ENCODE measurements around the gene SPAG9.

Gene SPAG9

DNA sequence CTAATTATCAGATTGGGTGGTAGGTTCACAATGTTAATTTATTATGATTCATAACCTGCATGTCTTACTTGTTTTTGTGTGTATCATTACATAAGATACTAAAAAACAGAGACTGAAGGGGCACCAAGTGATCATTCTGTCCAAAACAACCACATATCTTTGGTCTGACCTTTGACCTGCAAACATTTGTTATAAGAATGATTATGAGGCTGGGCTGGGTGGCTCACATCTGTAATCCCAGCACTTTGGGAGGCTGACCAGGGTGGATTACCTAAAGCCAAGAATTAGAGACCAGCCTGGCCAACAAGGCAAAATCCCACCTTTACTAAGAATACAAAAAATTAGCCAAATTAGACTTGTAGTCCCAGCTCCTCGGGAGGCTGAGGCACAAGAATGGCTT is 116.4 kb downstream of the SPAG9 start:
- H3K27ac ChIP-seq = no peak overlapping the region
- TF ChIP-seq, protein P1, sequence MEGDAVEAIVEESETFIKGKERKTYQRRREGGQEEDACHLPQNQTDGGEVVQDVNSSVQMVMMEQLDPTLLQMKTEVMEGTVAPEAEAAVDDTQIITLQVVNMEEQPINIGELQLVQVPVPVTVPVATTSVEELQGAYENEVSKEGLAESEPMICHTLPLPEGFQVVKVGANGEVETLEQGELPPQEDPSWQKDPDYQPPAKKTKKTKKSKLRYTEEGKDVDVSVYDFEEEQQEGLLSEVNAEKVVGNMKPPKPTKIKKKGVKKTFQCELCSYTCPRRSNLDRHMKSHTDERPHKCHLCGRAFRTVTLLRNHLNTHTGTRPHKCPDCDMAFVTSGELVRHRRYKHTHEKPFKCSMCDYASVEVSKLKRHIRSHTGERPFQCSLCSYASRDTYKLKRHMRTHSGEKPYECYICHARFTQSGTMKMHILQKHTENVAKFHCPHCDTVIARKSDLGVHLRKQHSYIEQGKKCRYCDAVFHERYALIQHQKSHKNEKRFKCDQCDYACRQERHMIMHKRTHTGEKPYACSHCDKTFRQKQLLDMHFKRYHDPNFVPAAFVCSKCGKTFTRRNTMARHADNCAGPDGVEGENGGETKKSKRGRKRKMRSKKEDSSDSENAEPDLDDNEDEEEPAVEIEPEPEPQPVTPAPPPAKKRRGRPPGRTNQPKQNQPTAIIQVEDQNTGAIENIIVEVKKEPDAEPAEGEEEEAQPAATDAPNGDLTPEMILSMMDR (IDR thresholded peaks at IDR 0.05) = no peak
- TF ChIP-seq ZFX (IDR thresholded peaks at IDR 0.05; ENCODE audit: borderline replicate concordance) = no peak

- no peak overlapping the region for H3K27ac ChIP-seq
- TF ChIP-seq, protein P1 (IDR thresholded peaks at IDR 0.05) = peak; percentile 71
- no peak for TF ChIP-seq ZFX (IDR thresholded peaks at IDR 0.05; ENCODE audit: borderline replicate concordance)
These were observed 119.6 kb downstream of the SPAG9 start for GRCh38 chr17:51000835-51001638.

DNA sequence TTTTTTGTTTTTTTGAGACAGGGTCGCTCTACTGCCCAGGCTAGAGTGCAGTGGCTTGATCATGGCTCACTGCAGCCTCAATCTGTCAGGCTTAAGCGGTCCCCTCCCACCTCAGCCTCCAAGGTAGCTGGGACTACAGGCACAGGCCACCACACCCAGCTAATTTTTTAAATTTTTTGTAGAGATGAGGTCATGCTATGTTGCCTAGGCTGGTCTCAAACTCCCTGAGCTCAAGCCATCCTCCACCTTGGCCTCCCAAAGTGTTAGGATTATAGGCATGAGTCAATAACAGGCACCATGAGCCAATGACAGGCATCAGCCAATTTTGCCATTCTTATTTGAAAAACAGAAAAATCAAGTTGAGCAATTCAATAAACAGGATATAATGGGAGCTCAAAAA is 125.0 kb downstream of the SPAG9 start:
- TF ChIP-seq ZFX (IDR thresholded peaks at IDR 0.05; ENCODE audit: borderline replicate concordance) = no peak
- TF ChIP-seq, protein P1 (IDR thresholded peaks at IDR 0.05) = no peak
- no peak overlapping the region for H3K27ac ChIP-seq

DNA sequence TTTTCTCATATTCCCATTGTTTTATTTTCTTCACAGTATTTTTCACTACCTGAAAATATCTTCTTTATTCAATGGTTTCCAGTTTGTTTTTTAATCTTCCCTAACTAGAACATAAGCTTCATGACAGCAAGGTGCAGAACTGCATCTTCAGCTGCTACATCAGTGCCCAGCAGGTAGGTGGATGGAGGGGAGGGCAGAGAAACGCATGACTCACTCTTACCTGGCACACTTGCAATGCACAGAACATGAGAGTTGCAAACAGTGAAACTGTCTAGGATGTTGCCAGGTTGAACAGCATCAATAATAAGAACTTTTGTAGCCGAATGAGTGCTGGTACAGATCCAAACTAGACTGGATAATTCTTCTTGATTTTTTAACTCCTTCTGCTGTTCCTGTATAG is 127.1 kb downstream of the SPAG9 start:
- no peak for TF ChIP-seq ZFX (IDR thresholded peaks at IDR 0.05; ENCODE audit: borderline replicate concordance)
- TF ChIP-seq, protein P1 (IDR thresholded peaks at IDR 0.05) = no peak
- no peak overlapping the region for H3K27ac ChIP-seq

DNA sequence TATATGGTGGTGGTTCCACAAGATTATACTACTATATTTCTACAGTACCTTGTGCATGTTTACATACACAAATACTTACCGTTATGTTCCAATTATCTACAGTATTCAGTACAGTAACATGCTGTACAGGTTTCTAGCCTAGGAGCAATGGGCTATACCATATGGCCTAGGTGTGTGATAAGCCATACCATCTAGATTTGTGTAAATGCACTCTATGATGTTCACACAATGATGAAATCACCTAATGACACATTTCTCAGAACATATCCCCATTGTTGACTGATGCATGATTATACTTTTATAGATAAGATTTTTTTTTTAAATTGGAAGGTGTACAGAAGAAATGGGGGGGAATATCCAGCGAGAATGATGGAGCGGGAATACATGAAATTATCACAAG is 131.5 kb downstream of the SPAG9 start:
- TF ChIP-seq, protein P1 (IDR thresholded peaks at IDR 0.05) = no peak
- TF ChIP-seq ZFX (IDR thresholded peaks at IDR 0.05; ENCODE audit: borderline replicate concordance) = no peak
- no peak overlapping the region for H3K27ac ChIP-seq

DNA sequence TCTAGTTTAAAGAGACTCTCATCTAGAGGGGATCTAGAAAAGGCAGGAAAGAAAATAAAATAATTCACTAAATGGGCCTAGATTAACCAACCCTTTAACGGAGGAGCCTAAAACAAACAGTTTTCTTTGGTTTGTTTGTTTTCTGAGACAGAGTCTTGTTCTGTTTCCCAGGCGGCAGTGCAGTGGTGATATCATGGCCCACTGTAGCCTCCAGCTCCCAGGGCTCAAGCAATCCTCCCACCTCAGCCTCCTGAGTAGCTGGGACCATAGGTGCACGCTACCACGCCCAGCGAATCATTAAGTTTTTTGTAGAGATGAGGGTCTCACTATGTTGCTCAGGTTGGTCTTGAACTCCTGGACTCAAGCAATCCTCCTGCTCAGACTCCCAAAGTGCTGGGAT is 132.2 kb downstream of the SPAG9 start:
- TF ChIP-seq ZFX (IDR thresholded peaks at IDR 0.05; ENCODE audit: borderline replicate concordance) = no peak
- TF ChIP-seq, protein P1 (IDR thresholded peaks at IDR 0.05) = no peak
- no peak overlapping the region for H3K27ac ChIP-seq

DNA sequence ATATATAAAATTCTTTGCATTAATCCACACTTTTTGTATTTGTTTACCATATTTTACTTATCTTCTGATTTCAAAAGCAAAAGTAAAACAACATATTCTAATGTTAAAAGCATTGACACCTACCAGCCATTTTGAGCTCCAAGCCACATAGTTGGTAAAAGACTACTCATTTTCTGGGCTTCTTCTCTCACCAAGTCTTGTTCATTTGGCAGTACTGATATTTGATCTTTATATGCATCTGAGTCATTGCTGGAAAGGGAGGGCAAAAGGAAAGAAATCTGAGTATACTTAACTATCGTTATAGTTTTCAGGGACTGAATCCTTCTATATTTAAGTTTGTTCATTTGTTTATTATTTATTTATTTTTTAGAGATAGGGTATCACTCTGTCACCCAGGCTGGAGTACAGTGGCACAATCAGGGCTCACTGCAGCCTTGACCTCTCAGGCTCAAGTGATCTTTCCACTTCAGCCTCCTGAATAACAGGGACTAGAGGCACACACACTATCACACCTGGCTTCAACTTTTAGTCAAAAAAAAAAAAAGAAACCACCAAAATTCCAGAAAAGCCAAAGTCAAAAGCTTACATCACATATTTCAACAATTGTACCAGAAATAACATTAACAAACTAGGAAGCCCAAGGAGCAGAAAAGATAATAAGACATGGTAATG is 133.5 kb downstream of the SPAG9 start:
- TF ChIP-seq, protein P1 (IDR thresholded peaks at IDR 0.05) = no peak
- no peak for TF ChIP-seq ZFX (IDR thresholded peaks at IDR 0.05; ENCODE audit: borderline replicate concordance)
- H3K27ac ChIP-seq = no peak overlapping the region
